ENCODE results near the gene DAPK1.
A peak's percentile ranks its signal among the peaks of the same experiment; 100 is the strongest.

The DAPK1 gene

DNA sequence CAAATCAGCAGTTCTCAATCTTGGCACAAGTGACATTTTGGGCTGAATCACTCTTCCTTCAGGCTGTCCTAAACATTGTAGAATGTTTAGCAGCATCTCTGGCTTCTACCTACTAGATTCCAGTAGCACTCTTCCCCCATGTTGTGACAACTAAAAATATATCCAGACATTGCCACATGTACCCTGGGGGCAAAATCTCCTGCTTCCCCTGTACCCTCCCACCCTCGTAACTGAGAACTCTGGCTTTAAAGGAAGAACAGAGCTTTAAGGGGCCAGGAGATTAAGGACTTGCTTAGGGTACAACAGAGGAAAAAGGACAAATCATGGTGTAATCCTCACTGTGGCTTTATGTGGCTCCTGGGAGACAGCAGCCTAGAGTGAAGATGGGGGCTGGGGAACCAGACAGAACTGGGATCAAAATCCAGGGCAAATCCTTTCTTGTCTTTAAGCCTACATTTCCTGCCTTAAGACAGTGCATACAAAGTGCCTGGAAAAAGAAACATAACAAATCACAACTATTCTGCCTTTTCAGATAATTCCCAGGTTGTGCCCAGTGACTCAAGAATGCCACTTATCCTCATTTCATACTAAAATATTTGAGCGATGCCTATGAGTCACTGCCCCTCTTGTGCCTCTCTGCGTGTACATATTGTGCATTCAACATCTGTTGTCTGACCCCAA is 109.3 kb downstream of the DAPK1 start:
- H3K27me3 ChIP-seq (ENCODE audit: control insufficient read depth, insufficient read depth, low read length), result no peaks in the 10 kb centered on the region
- no peaks in the 10 kb centered on the region for H3K36me3 ChIP-seq (ENCODE audit: control insufficient read depth, insufficient read depth, low read length)
- peaks cover 9% of the 10 kb centered on the region for H3K4me1 ChIP-seq (ENCODE audit: control insufficient read depth, insufficient read depth, low read length)
- H3K9ac ChIP-seq (ENCODE audit: low read length), result no peak overlapping the region
- no peaks in the 10 kb centered on the region for H3K9me3 ChIP-seq (ENCODE audit: control insufficient read depth, low read length)
- no peak overlapping the region for H3K4me3 ChIP-seq (ENCODE audit: low read length)

DNA sequence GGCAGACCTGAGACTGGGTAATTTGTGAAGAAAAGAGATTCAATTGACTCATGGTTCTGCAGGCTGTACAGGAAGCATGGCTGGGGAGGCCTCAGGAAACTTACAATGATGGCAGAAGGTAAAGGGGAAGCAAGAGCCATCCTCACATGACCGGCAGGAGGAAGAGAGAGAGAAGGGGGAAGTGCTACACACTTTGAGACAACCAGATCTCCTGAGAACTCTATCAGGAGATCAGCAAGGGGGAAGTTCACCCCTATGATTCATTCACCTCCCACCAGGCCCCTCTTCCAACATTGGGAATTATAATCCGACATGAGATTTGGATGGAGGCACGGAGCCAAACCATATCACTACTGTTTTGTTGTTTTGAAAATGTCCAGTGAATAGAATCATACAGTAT is 110.2 kb downstream of the DAPK1 start:
- Histone ChIP-seq H3K4me3 (ENCODE audit: low read length) (no peak overlapping the region), H3K4me1 (ENCODE audit: control insufficient read depth, insufficient read depth, low read length) (peaks cover 16% of the 10 kb centered on the region), H3K36me3 (ENCODE audit: control insufficient read depth, insufficient read depth, low read length) (no peaks in the 10 kb centered on the region), H3K9ac (ENCODE audit: low read length) (no peak overlapping the region), H3K9me3 (ENCODE audit: control insufficient read depth, low read length) (no peaks in the 10 kb centered on the region), H3K27me3 (ENCODE audit: control insufficient read depth, insufficient read depth, low read length) (no peaks in the 10 kb centered on the region)

DNA sequence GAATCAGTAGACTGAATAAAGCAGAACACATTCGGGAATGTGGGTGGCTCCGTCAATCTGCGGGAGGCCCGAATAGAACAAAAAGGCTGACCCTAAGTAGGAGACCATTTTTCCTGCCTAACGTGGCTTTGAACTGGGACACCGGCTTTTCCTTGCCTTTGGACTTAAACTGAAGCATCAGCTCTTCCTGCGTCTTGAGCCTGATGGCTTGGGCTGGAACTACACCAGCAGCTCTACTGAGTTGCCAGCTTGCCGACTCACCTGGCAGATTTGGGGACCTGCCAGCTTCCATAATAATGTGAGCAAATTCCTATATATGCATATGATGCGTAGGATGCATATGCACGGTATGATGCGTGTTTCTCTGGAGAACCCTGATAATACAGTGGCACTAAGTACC is 111.3 kb downstream of the DAPK1 start:
- no peaks in the 10 kb centered on the region for H3K27me3 ChIP-seq (ENCODE audit: control insufficient read depth, insufficient read depth, low read length)
- no peaks in the 10 kb centered on the region for H3K9me3 ChIP-seq (ENCODE audit: control insufficient read depth, low read length)
- no peak overlapping the region for H3K4me3 ChIP-seq (ENCODE audit: low read length)
- no peaks in the 10 kb centered on the region for H3K36me3 ChIP-seq (ENCODE audit: control insufficient read depth, insufficient read depth, low read length)
- H3K4me1 ChIP-seq (ENCODE audit: control insufficient read depth, insufficient read depth, low read length), result peaks cover 28% of the 10 kb centered on the region
- H3K9ac ChIP-seq (ENCODE audit: low read length), result no peak overlapping the region

DNA sequence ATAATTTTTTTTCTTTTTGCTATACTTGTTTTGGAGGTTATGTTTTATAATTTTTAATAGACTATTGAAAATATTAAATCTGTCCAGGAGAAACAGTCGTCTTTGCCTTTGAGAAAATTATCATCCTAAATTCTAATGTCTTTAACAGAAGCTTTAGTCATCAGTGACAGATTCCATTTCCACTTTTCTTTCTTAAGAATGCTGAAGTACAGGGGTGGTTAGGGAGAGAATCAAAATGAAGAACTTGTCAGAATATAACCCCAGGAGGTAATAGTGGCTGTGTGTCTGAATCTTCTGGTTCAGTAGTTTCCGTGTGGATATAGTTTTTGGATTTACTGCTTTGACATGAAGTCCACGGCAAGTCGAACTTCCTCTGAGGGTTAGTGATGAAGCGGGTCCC is 111.8 kb downstream of the DAPK1 start:
- no peaks in the 10 kb centered on the region for H3K27me3 ChIP-seq (ENCODE audit: control insufficient read depth, insufficient read depth, low read length)
- H3K36me3 ChIP-seq (ENCODE audit: control insufficient read depth, insufficient read depth, low read length), result no peaks in the 10 kb centered on the region
- H3K9me3 ChIP-seq (ENCODE audit: control insufficient read depth, low read length), result no peaks in the 10 kb centered on the region
- no peak overlapping the region for H3K9ac ChIP-seq (ENCODE audit: low read length)
- no peak overlapping the region for H3K4me3 ChIP-seq (ENCODE audit: low read length)
- peaks cover 32% of the 10 kb centered on the region for H3K4me1 ChIP-seq (ENCODE audit: control insufficient read depth, insufficient read depth, low read length)

DNA sequence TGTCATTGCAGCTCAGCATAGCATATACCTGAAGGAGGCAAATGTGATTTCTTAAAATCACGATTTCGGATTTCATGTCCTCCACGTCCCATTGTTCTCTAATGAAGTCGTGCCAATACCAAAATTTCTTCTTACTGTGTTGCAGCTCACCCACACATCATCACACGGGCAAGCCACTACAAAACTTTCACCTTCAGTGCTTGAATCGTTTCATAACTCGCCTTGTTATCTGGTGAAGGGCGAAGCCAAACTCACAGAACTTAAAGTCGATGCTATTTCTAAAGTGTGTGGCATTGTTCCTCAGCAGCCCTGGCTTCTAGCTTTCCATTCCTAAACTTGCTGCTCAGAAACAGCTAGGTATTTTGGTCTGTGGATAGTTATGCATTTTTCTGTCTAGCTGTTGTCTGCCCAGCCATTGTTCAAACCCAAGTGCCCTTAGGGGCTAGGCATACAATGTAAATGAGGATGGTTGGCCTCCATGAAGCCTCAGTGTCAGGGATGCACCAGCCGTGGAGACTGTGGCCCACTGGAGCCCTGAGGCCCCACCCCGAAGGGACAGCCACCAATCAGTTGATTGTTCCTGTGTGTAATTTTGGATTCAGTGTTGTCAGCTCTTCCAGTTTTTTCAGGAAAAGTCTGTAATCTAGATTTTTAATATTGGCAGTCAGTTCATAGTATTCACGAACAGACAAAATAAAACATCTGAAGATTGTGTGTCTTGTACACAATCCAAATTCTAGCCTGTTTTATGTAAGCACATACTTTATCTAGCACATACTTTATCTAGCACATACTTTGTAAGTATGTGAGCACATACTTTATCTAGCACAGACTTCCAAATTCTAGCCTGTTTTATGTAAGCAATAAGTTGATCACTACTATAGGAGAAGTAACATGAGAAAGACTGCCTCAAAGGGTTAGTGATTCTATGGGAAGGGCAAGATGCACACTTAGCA is 112.8 kb downstream of the DAPK1 start:
- Histone ChIP-seq H3K4me3 (ENCODE audit: low read length) (no peak overlapping the region), H3K27me3 (ENCODE audit: control insufficient read depth, insufficient read depth, low read length) (no peaks in the 10 kb centered on the region), H3K36me3 (ENCODE audit: control insufficient read depth, insufficient read depth, low read length) (no peaks in the 10 kb centered on the region), H3K9me3 (ENCODE audit: control insufficient read depth, low read length) (no peaks in the 10 kb centered on the region), H3K4me1 (ENCODE audit: control insufficient read depth, insufficient read depth, low read length) (peaks cover 42% of the 10 kb centered on the region), H3K9ac (ENCODE audit: low read length) (no peak overlapping the region)

DNA sequence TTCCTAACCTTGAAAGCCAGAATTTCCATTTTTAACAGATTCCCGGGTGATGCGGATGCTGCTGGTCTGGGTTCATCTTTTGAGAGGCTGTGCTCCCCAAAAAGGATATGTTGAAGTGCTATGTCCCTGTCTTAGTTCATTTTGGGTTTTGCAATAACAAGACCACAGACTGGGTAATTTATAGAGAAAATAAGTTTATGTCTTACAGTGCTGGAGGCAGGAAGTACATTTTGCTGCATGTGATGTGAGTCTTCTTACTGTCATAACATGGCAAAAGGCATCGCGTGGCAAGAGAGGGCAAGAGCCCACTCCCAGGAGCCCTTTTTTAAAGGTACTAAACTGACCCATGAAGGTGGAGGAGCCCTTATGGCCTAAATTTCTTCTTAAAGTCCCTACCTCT is 114.1 kb downstream of the DAPK1 start:
- no peaks in the 10 kb centered on the region for H3K36me3 ChIP-seq (ENCODE audit: control insufficient read depth, insufficient read depth, low read length)
- peaks cover 51% of the 10 kb centered on the region for H3K4me1 ChIP-seq (ENCODE audit: control insufficient read depth, insufficient read depth, low read length)
- no peaks in the 10 kb centered on the region for H3K27me3 ChIP-seq (ENCODE audit: control insufficient read depth, insufficient read depth, low read length)
- no peaks in the 10 kb centered on the region for H3K9me3 ChIP-seq (ENCODE audit: control insufficient read depth, low read length)
- no peak overlapping the region for H3K9ac ChIP-seq (ENCODE audit: low read length)
- no peak overlapping the region for H3K4me3 ChIP-seq (ENCODE audit: low read length)

DNA sequence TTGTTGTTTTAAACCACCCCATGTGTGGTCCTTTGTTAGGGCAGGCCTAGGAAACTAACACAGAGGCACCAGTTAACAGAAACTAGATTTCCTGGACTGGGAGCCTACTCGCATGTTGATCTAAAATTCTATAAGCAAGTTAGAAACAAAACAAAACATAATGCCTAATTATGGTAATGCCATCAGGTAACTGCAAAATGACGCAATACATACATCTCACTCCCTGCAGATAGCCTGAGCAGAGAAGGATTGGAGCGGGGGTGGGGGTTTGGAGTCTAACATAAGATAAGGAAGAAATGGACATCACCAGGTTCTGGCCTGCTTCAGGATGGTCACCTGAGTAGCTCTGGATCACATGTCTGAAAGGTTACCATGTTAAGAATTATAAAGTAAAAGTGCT is 114.9 kb downstream of the DAPK1 start:
- H3K27me3 ChIP-seq (ENCODE audit: control insufficient read depth, insufficient read depth, low read length), result no peaks in the 10 kb centered on the region
- H3K36me3 ChIP-seq (ENCODE audit: control insufficient read depth, insufficient read depth, low read length), result no peaks in the 10 kb centered on the region
- no peaks in the 10 kb centered on the region for H3K9me3 ChIP-seq (ENCODE audit: control insufficient read depth, low read length)
- H3K9ac ChIP-seq (ENCODE audit: low read length), result no peak overlapping the region
- peaks cover 51% of the 10 kb centered on the region for H3K4me1 ChIP-seq (ENCODE audit: control insufficient read depth, insufficient read depth, low read length)
- no peak overlapping the region for H3K4me3 ChIP-seq (ENCODE audit: low read length)

DNA sequence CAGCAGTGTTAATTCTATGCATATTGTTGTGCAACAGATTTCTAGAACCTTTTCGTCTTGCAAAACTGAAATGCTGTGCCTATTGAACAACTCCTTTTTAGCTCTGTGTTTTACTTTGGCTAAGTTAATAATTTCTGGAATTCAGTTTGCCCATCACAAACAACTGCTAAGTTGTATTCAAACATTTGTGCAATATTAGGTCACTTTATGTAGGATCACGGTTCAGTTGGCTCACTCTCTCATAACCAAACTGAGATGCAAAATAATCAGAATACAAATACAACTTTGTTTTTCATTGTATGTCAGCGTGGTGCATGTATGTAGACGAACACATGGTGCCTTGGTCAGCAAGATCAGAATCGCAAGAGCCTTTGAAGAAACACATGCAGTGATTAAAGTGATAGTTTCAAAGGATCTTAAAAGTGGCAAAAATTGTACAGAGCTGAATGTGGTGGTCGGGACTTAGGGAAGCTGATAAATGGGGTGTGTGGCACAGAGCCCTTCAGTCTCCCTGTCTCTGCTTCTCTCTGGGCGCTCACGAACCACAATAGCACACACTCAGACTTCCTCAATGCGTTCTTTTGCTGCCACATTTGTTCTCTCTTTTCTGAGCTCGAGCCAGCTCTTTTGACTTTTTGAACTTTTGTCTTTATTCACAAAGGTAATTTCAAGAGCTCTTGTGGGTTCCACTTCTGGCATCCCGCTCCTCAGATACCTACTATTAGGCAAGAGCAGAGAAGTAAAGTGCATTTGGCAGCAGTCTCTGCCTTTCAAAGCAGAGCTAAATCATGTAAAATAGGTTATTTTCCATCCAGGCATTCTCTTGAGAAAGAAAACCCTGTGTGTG is 115.8 kb downstream of the DAPK1 start:
- Histone ChIP-seq H3K4me3 (ENCODE audit: low read length) (no peak overlapping the region), H3K36me3 (ENCODE audit: control insufficient read depth, insufficient read depth, low read length) (no peaks in the 10 kb centered on the region), H3K4me1 (ENCODE audit: control insufficient read depth, insufficient read depth, low read length) (peaks cover 51% of the 10 kb centered on the region), H3K9me3 (ENCODE audit: control insufficient read depth, low read length) (no peaks in the 10 kb centered on the region), H3K27me3 (ENCODE audit: control insufficient read depth, insufficient read depth, low read length) (no peaks in the 10 kb centered on the region), H3K9ac (ENCODE audit: low read length) (peak overlapping the region; percentile 32)

DNA sequence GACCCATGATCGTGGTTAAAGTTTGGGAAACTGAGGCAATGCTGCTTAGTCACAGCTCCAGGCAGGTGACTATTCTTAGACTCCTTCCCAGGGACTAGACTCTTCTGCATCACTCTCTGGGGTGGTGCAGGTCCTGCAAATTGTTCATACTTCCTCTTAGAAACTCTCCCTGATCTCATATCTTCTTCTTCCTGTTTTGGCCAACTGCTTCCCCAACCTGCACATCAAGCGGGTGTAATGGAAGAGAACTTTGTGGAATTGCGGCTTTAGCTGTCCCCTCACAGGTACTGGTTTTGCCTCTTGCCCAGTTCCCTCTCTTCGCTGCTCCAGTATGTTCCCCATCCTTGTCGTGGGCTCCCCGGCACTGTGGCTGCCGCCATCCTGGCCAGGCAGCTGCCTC is 116.7 kb downstream of the DAPK1 start:
- Histone ChIP-seq H3K9ac (ENCODE audit: low read length) (no peak overlapping the region), H3K4me1 (ENCODE audit: control insufficient read depth, insufficient read depth, low read length) (peaks cover 51% of the 10 kb centered on the region)

DNA sequence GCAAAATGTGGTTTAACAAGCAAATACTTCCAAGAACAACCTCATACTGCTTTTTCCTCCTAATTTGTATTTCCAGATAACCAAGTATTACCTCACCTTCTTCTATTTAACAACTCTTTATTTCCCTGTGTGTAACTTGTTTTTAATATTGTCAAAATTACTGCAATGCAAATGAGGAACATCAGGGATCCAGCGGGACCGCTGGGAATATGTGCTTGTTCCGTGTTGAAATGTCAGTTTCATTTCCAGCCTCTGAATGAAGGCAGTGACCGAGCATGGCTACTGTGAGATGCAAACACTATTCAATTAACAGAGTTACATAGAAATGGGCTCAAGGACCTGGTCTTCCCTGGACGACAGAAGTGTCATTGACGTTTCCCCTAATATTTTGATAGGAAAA is 117.5 kb downstream of the DAPK1 start:
- Histone ChIP-seq H3K36me3 (ENCODE audit: control insufficient read depth, insufficient read depth, low read length) (no peaks in the 10 kb centered on the region), H3K9ac (ENCODE audit: low read length) (no peak overlapping the region), H3K4me3 (ENCODE audit: low read length) (no peak overlapping the region), H3K9me3 (ENCODE audit: control insufficient read depth, low read length) (no peaks in the 10 kb centered on the region), H3K27me3 (ENCODE audit: control insufficient read depth, insufficient read depth, low read length) (no peaks in the 10 kb centered on the region), H3K4me1 (ENCODE audit: control insufficient read depth, insufficient read depth, low read length) (peaks cover 51% of the 10 kb centered on the region)

More for the DNA sequence above, 116.7 kb downstream of the DAPK1 start:
- H3K9me3 ChIP-seq (ENCODE audit: control insufficient read depth, low read length), result no peaks in the 10 kb centered on the region
- H3K4me3 ChIP-seq (ENCODE audit: low read length), result no peak overlapping the region
- H3K27me3 ChIP-seq (ENCODE audit: control insufficient read depth, insufficient read depth, low read length), result no peaks in the 10 kb centered on the region
- H3K36me3 ChIP-seq (ENCODE audit: control insufficient read depth, insufficient read depth, low read length), result no peaks in the 10 kb centered on the region

DNA sequence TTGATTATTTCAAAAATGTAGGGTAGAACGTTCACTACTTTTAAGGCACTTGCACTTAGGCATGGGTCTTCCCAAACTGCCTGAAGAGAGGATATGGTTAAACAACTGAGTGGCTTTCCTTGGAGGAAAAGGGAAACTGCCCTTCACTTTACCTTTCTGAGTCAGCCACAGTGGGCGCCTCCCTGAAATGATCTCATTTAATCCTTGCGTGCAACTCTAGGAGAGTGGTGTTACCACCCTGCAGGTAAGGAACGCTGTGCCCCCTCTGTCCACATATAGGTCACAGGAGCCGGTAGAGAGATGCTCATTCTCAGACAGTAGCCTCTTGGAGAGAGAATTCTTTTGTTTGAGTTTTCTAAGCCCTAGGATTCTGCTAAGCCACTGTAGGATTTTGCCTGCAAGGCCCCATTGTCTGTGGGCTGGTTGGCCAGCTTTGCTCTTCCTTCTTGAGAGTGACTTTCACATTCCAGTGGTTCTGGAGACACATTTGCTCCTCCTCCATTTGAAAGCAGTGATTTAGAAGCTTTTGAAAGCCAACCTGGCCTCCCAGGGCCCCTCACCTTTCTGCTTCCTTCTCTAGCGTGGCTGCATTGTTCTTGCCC is 118.0 kb downstream of the DAPK1 start:
- Histone ChIP-seq H3K4me3 (ENCODE audit: low read length) (no peak overlapping the region), H3K4me1 (ENCODE audit: control insufficient read depth, insufficient read depth, low read length) (peaks cover 47% of the 10 kb centered on the region), H3K9me3 (ENCODE audit: control insufficient read depth, low read length) (no peaks in the 10 kb centered on the region), H3K36me3 (ENCODE audit: control insufficient read depth, insufficient read depth, low read length) (no peaks in the 10 kb centered on the region), H3K9ac (ENCODE audit: low read length) (peak overlapping the region; percentile 13), H3K27me3 (ENCODE audit: control insufficient read depth, insufficient read depth, low read length) (no peaks in the 10 kb centered on the region)
